Measurements from ENCODE around the gene EPB41L4B.

The EPB41L4B gene

GRCh38 chr9:109150925-109151545 lies 169.8 kb downstream of the EPB41L4B start:
- DNase-seq (ENCODE audit: extremely low read depth, insufficient read length), result no peak
- no peak for TF ChIP-seq CTCF (IDR thresholded peaks at IDR 0.05; ENCODE audit: insufficient read depth, low read length, poor library complexity, severe bottlenecking)
- no peaks in the 10 kb centered on the region for H3K36me3 ChIP-seq (ENCODE audit: control insufficient read depth, insufficient read depth, low read length)
- H3K4me3 ChIP-seq (replicated peaks; ENCODE audit: low read depth, low read length), result no peak overlapping the region
- H3K27me3 ChIP-seq (replicated peaks; ENCODE audit: control insufficient read depth, insufficient read depth, low read length), result no peaks in the 10 kb centered on the region; the same call in 1 of the 2 replicates

GRCh38 chr9:109149722-109150121 lies 171.1 kb downstream of the EPB41L4B start:
- no peaks in the 10 kb centered on the region; the same call in 1 of the 2 replicates for H3K27me3 ChIP-seq (replicated peaks; ENCODE audit: control insufficient read depth, insufficient read depth, low read length)
- TF ChIP-seq CTCF (IDR thresholded peaks at IDR 0.05; ENCODE audit: insufficient read depth, low read length, poor library complexity, severe bottlenecking), result no peak
- H3K4me3 ChIP-seq (replicated peaks; ENCODE audit: low read depth, low read length), result no peak overlapping the region
- no peak for DNase-seq (ENCODE audit: extremely low read depth, insufficient read length)
- H3K36me3 ChIP-seq (ENCODE audit: control insufficient read depth, insufficient read depth, low read length), result no peaks in the 10 kb centered on the region

GRCh38 chr9:109149089-109149488 lies 171.8 kb downstream of the EPB41L4B start:
- TF ChIP-seq CTCF (IDR thresholded peaks at IDR 0.05; ENCODE audit: insufficient read depth, low read length, poor library complexity, severe bottlenecking), result no peak
- H3K27me3 ChIP-seq (replicated peaks; ENCODE audit: control insufficient read depth, insufficient read depth, low read length), result no peaks in the 10 kb centered on the region; the same call in 1 of the 2 replicates
- no peak for DNase-seq (ENCODE audit: extremely low read depth, insufficient read length)
- no peaks in the 10 kb centered on the region for H3K36me3 ChIP-seq (ENCODE audit: control insufficient read depth, insufficient read depth, low read length)
- no peak overlapping the region for H3K4me3 ChIP-seq (replicated peaks; ENCODE audit: low read depth, low read length)

- no peak for TF ChIP-seq CTCF (IDR thresholded peaks at IDR 0.05; ENCODE audit: insufficient read depth, low read length, poor library complexity, severe bottlenecking)
- Histone ChIP-seq H3K36me3 (ENCODE audit: control insufficient read depth, insufficient read depth, low read length) (no peaks in the 10 kb centered on the region), H3K27me3 (replicated peaks; ENCODE audit: control insufficient read depth, insufficient read depth, low read length) (no peaks in the 10 kb centered on the region; the same call in 1 of the 2 replicates), H3K4me3 (replicated peaks; ENCODE audit: low read depth, low read length) (no peak overlapping the region)
- no peak for DNase-seq (ENCODE audit: extremely low read depth, insufficient read length)
Observed at GRCh38 chr9:109145051-109145450, 175.8 kb downstream of the EPB41L4B start.

GRCh38 chr9:109143881-109144562 lies 176.8 kb downstream of the EPB41L4B start:
- Histone ChIP-seq H3K27me3 (replicated peaks; ENCODE audit: control insufficient read depth, insufficient read depth, low read length) (no peaks in the 10 kb centered on the region; the same call in 1 of the 2 replicates), H3K36me3 (ENCODE audit: control insufficient read depth, insufficient read depth, low read length) (no peaks in the 10 kb centered on the region), H3K4me3 (replicated peaks; ENCODE audit: low read depth, low read length) (no peak overlapping the region)
- DNase-seq (ENCODE audit: extremely low read depth, insufficient read length), result peak; percentile 13
- TF ChIP-seq CTCF (IDR thresholded peaks at IDR 0.05; ENCODE audit: insufficient read depth, low read length, poor library complexity, severe bottlenecking), result peak; percentile 53
